Keratinocyte (primary cell): Measurements from ENCODE around the gene MYO1D. TPM values are rescaled to one million over a fixed set of nuclear protein-coding genes. Genes with fewer than 3 reads are reported as not detected.

Experiments used
- DNase-seq: peaks from one replicate; pipeline ENCODE4 v3.0.0-alpha.2; 2011; ENCODE audit warnings: low read depth, missing footprints, low spot score
- FAIRE-seq: peaks from 2 replicates; lab custom pipeline; 2011; peaks lifted over from hg19 to GRCh38; lab: Jason Lieb, UNC
- H2AFZ ChIP-seq: 2 replicates; pipeline ENCODE4 v1.6.0; 2012; ENCODE audit warnings: low read length, control low read depth, inconsistent platforms; ENCODE audit not compliant: control insufficient read depth
- H3K27ac ChIP-seq: 2 replicates; pipeline ENCODE4 v1.5.1; 2011; ENCODE audit warnings: low read length; ENCODE audit not compliant: control insufficient read depth, insufficient read depth
- H3K27me3 ChIP-seq: 3 replicates; pipeline ENCODE4 v1.6.0; 2011; ENCODE audit warnings: low read length; ENCODE audit not compliant: control insufficient read depth, insufficient read depth; ENCODE audit errors: extremely low read depth
- H3K36me3 ChIP-seq, 2 experiments: 2 replicates in 1 of 2; 3 replicates in 1 of 2; pipeline ENCODE4 v1.5.1; 2011; ENCODE audit warnings: low read length in 2 of 2, mild to moderate bottlenecking in 1 of 2; ENCODE audit not compliant: control insufficient read depth in 2 of 2, insufficient read depth in 2 of 2; ENCODE audit errors: extremely low read depth in 1 of 2
- H3K4me1 ChIP-seq: 3 replicates; pipeline ENCODE4 v1.5.1; 2011; ENCODE audit warnings: low read length; ENCODE audit not compliant: control insufficient read depth, insufficient read depth; ENCODE audit errors: extremely low read depth
- H3K4me2 ChIP-seq: 3 replicates; pipeline ENCODE4 v1.6.0; 2011; ENCODE audit warnings: low read depth, low read length; ENCODE audit not compliant: control insufficient read depth, insufficient read depth; ENCODE audit errors: extremely low read depth
- H3K4me3 ChIP-seq, 3 experiments: fragments of 200-600 bp in 1 of 3; sonication (generic) in 1 of 3; 2 replicates in 2 of 3; 3 replicates in 1 of 3; pipeline ENCODE4 v1.5.1; 2011 to 2016; ENCODE audit warnings: low read length in 3 of 3, mild to moderate bottlenecking in 3 of 3, control low read depth in 2 of 3, inconsistent platforms in 1 of 3, low read depth in 1 of 3, mixed read lengths in 1 of 3, mixed run types in 1 of 3, moderate library complexity in 1 of 3; ENCODE audit not compliant: control insufficient read depth in 2 of 3, insufficient read depth in 2 of 3; ENCODE audit errors: extremely low read depth in 1 of 3
- H3K79me2 ChIP-seq: 2 replicates; pipeline ENCODE4 v1.6.0; 2012; ENCODE audit warnings: low read length; ENCODE audit not compliant: control insufficient read depth, insufficient read depth
- H3K9ac ChIP-seq: 3 replicates; pipeline ENCODE4 v1.6.0; 2011; ENCODE audit warnings: low read length; ENCODE audit not compliant: control insufficient read depth, insufficient read depth; ENCODE audit errors: extremely low read depth
- H3K9me1 ChIP-seq: 3 replicates; pipeline ENCODE4 v1.6.0; 2011; ENCODE audit warnings: low read length; ENCODE audit not compliant: control insufficient read depth, insufficient read depth; ENCODE audit errors: extremely low read depth
- H3K9me3 ChIP-seq: 2 replicates; pipeline ENCODE4 v1.5.1; 2012; ENCODE audit warnings: low read depth, low read length; ENCODE audit not compliant: control insufficient read depth
- H4K20me1 ChIP-seq: 3 replicates; pipeline ENCODE4 v1.6.0; 2011; ENCODE audit warnings: low read length; ENCODE audit not compliant: control insufficient read depth, insufficient read depth; ENCODE audit errors: extremely low read depth
- EZH2 ChIP-seq: IDR thresholded peaks from one replicate; pipeline ENCODE4 v1.6.1; 2012; ENCODE audit warnings: inconsistent platforms, mild to moderate bottlenecking, low read length, moderate library complexity
- dilution Hi-C: fragments of 300-500 bp; cut with MboI; formaldehyde crosslinking; loops from one replicate; pipeline ENCODE4 v1.7.0; 2020; ENCODE audit warnings: low sequenced_read_pairs; ENCODE audit not compliant: extremely low pct_ligation_motif_present
- polyA plus RNA-seq, 5 experiments: library from polyadenylated mRNA; depleted of rRNA in 3 of 5; stranded (reverse) in 3 of 5; stranded (forward) in 1 of 5; unstranded in 1 of 5; fragments of >200 nt; gene quantifications; 1 replicate in 1 of 5; 2 replicates in 3 of 5; 3 replicates in 1 of 5; pipeline versions ENCODE4 v1.2.1 to v1.2.3, GENCODE V29; 2011 to 2012; ENCODE audit warnings: missing spikeins in 2 of 5, low read depth in 1 of 5, low replicate concordance in 1 of 5
- TF ChIP-seq, protein P1 (sequence below), 3 experiments: IDR thresholded peaks in 1 of 3; conservative IDR thresholded peaks in 1 of 3; optimal IDR thresholded peaks in 1 of 3; 2 replicates in 2 of 3; 3 replicates in 1 of 3; pipeline versions ENCODE3 to v1.5.1; 2011; ENCODE audit warnings: low read length in 3 of 3, mild to moderate bottlenecking in 3 of 3, moderate library complexity in 2 of 3, control low read depth in 1 of 3, inconsistent platforms in 1 of 3; ENCODE audit not compliant: insufficient read depth in 2 of 3; ENCODE audit errors: extremely low read depth in 1 of 3

MYO1D gene
- polyA plus RNA-seq, 1 donor (not counting 4 experiments of a cell fraction or from before 2014, with no cell fraction given) = 33.7 TPM

DNA sequence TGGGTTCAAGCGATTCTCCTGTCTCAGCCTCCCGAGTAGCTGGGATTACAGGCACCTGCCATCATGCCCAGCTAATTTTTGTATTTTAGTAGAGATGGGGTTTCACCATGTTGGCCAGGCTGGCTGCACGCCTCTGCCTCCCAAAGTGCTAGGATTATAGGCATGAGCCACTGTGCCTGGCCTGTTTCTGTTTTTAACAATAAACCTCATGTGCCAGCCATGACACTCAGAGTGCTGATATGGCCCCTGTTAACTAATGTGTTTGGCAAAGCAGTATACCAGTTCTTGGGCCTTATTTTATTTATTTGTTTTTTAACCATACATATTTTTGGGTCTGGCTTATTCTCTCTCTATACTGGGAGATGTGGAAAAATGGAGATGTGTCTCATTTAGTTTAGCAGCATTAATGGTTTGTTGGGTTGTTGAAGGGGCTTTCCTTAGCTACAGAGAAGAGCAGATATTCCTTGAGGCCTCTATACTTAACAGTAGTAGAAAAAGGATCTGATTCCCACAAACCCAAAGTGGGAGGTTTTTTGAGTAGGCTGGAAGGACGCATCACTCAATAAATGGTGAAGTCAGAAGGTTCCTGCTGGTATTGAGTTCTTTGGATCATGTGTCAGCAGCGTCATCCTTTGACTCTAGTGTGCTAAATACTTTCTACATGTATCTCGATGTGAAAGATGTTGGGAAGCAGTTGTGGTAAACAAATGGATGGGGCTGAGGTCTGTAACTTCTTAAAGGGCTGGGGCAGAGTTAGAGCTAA lies 406.3 kb downstream of the MYO1D start:
- Histone ChIP-seq H3K27me3 (no peaks in the 10 kb centered on the region), H3K9me1 (no peaks in the 10 kb centered on the region), H2AFZ (no peak overlapping the region), H3K79me2 (peaks cover 21% of the 10 kb centered on the region), H3K36me3 (peaks cover 34 to 39% of the 10 kb centered on the region in 2 experiments), H3K9me3 (no peaks in the 10 kb centered on the region), H3K4me2 (no peak overlapping the region), H3K9ac (no peak overlapping the region), H3K4me3 (no peak overlapping the region), H4K20me1 (no peaks in the 10 kb centered on the region), H3K27ac (no peak overlapping the region), H3K4me1 (no peaks in the 10 kb centered on the region)
- no peak for DNase-seq
- dilution Hi-C loops = no loop called here
- no peak for FAIRE-seq
- TF ChIP-seq EZH2 = no peak
- TF ChIP-seq, protein P1, sequence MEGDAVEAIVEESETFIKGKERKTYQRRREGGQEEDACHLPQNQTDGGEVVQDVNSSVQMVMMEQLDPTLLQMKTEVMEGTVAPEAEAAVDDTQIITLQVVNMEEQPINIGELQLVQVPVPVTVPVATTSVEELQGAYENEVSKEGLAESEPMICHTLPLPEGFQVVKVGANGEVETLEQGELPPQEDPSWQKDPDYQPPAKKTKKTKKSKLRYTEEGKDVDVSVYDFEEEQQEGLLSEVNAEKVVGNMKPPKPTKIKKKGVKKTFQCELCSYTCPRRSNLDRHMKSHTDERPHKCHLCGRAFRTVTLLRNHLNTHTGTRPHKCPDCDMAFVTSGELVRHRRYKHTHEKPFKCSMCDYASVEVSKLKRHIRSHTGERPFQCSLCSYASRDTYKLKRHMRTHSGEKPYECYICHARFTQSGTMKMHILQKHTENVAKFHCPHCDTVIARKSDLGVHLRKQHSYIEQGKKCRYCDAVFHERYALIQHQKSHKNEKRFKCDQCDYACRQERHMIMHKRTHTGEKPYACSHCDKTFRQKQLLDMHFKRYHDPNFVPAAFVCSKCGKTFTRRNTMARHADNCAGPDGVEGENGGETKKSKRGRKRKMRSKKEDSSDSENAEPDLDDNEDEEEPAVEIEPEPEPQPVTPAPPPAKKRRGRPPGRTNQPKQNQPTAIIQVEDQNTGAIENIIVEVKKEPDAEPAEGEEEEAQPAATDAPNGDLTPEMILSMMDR (optimal IDR thresholded peaks at IDR 0.05 in 1 of 3, IDR thresholded peaks at IDR 0.05 in 1 of 3, conservative IDR thresholded peaks at IDR 0.05 in 1 of 3; ENCODE audit: extremely low read depth in 1 of 3, insufficient read depth in 2 of 3, low read length in 3 of 3) = no peak

DNA sequence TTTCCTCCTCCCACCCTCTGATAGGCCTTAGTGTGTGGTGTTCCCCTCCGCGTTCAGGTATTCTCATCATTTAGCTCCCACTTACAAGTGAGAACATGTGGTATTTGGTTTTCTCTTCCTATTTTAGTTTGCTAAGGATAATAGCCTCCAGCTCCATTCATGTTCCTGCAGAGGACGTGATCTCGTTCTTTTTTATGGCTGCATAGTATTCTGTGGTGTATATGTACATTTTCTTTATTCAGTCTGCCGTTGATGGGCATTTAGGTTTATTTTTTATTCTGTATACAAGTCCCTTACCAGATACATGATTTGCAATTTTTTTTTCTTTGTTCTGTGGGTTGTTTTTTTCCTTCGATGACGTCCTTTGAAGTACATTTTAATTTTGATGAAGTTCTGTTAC lies 409.0 kb downstream of the MYO1D start:
- H3K4me2 ChIP-seq = no peak overlapping the region
- dilution Hi-C loops = no loop called here
- H3K27ac ChIP-seq = no peak overlapping the region
- no peak overlapping the region for H3K4me3 ChIP-seq
- H3K9ac ChIP-seq = no peak overlapping the region
- H4K20me1 ChIP-seq = no peaks in the 10 kb centered on the region
- H3K4me1 ChIP-seq = no peaks in the 10 kb centered on the region
- H3K79me2 ChIP-seq = peaks cover 29% of the 10 kb centered on the region
- peaks cover 29 to 31% of the 10 kb centered on the region in 2 experiments for H3K36me3 ChIP-seq
- H3K27me3 ChIP-seq = no peaks in the 10 kb centered on the region
- no peak for FAIRE-seq
- H2AFZ ChIP-seq = no peak overlapping the region
- H3K9me3 ChIP-seq = no peaks in the 10 kb centered on the region
- H3K9me1 ChIP-seq = no peaks in the 10 kb centered on the region
- DNase-seq = no peak
- TF ChIP-seq EZH2 = no peak
- TF ChIP-seq, protein P1 (optimal IDR thresholded peaks at IDR 0.05 in 1 of 3, IDR thresholded peaks at IDR 0.05 in 1 of 3, conservative IDR thresholded peaks at IDR 0.05 in 1 of 3; ENCODE audit: extremely low read depth in 1 of 3, insufficient read depth in 2 of 3, low read length in 3 of 3) = no peak
